ENCODE measurements around the gene GRIK1.

The GRIK1 gene

DNA sequence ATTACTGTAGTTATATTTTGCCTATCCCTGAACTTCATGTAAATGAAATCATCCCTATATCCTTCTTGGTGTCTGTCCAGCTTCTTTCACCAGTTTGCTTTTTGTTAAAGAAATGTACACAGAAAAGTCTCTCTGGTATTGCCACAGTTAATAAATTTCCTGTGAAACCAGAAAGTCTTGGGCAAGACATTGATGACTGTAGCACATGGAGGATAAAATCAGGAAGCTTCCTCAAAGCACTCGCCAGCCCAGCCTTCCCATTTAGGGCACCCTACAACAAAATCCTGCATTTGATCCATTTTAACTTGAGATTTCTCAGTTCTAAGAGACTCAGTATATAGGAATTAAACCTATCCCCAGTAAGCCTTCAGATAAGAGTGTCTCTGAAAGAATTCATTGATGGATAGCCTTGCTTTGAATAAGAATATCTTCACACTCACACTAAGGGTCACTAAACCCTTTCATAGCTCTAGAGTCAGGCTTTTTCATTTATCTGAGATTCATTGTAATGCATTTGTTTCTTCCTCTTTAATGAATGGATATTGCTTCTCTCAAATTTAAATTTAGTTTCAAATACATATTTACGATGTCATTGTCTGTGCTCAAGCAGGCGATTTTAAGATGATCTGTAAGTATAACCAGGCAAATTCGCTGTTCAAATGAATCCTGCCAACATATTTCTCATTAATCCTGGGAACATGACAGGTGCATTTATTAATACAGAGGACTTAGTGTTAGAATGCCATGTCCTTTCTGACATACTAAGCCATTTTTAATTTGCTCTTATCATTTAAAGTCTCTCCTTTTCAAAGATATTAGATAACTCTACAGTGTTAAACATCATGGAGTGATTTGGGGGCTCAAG lies 153.1 kb downstream of the GRIK1 start (continued):
- TF ChIP-seq, protein P1, sequence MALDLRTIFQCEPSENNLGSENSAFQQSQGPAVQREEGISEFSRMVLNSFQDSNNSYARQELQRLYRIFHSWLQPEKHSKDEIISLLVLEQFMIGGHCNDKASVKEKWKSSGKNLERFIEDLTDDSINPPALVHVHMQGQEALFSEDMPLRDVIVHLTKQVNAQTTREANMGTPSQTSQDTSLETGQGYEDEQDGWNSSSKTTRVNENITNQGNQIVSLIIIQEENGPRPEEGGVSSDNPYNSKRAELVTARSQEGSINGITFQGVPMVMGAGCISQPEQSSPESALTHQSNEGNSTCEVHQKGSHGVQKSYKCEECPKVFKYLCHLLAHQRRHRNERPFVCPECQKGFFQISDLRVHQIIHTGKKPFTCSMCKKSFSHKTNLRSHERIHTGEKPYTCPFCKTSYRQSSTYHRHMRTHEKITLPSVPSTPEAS (tag by site-specific recombination; IDR thresholded peaks at IDR 0.05): no peak
- TF ChIP-seq HOXC10 (CRISPR knock-in tag; IDR thresholded peaks at IDR 0.05): no peak
- TF ChIP-seq ZNF239 (tag by site-specific recombination; IDR thresholded peaks at IDR 0.05): no peak
- TF ChIP-seq ZNF585B (tag by site-specific recombination; IDR thresholded peaks at IDR 0.05): no peak
- no peak for TF ChIP-seq ZNF707 (tag by site-specific recombination; IDR thresholded peaks at IDR 0.05)

GRCh38 chr21:29777160-29777559 lies 162.6 kb downstream of the GRIK1 start:
- H3K4me3 ChIP-seq (ENCODE audit: low read depth, low read length): no peak overlapping the region
- ChIA-PET POLR2A (no interaction called here), CTCF (no interaction called here)
- H3K4me1 ChIP-seq (ENCODE audit: control insufficient read depth, insufficient read depth, low read length): no peaks in the 10 kb centered on the region
- no peak overlapping the region for H3K27ac ChIP-seq (ENCODE audit: extremely low read depth, low read depth, low read length)
- H3K36me3 ChIP-seq (ENCODE audit: control insufficient read depth in 2 of 2, insufficient read depth in 1 of 2, low read length in 2 of 2): no peaks in the 10 kb centered on the region
- no peaks in the 10 kb centered on the region for H3K9me3 ChIP-seq (ENCODE audit: control insufficient read depth, insufficient read depth, low read depth, low read length)
- TF ChIP-seq ZNF112 (tag by site-specific recombination; IDR thresholded peaks at IDR 0.05): no peak
- no peak for TF ChIP-seq ZBTB7A (tag by site-specific recombination; IDR thresholded peaks at IDR 0.05; ENCODE audit: low read depth)
- TF ChIP-seq ZBTB6 (tag by site-specific recombination; IDR thresholded peaks at IDR 0.05): no peak
- no peak for TF ChIP-seq ZNF449 (tag by site-specific recombination; IDR thresholded peaks at IDR 0.05)
- TF ChIP-seq GLIS2 (tag by site-specific recombination; IDR thresholded peaks at IDR 0.05): no peak
- no peak for TF ChIP-seq ZNF768 (tag by site-specific recombination; IDR thresholded peaks at IDR 0.05)
- TF ChIP-seq ZNF558 (tag by site-specific recombination; IDR thresholded peaks at IDR 0.05): no peak
- no peak for TF ChIP-seq YY2 (tag by site-specific recombination; IDR thresholded peaks at IDR 0.05)
- no peak for TF ChIP-seq ZFP41 (tag by site-specific recombination; IDR thresholded peaks at IDR 0.05; ENCODE audit: borderline replicate concordance)
- TF ChIP-seq ZNF426 (tag by site-specific recombination; IDR thresholded peaks at IDR 0.05): no peak
- TF ChIP-seq, protein P2, sequence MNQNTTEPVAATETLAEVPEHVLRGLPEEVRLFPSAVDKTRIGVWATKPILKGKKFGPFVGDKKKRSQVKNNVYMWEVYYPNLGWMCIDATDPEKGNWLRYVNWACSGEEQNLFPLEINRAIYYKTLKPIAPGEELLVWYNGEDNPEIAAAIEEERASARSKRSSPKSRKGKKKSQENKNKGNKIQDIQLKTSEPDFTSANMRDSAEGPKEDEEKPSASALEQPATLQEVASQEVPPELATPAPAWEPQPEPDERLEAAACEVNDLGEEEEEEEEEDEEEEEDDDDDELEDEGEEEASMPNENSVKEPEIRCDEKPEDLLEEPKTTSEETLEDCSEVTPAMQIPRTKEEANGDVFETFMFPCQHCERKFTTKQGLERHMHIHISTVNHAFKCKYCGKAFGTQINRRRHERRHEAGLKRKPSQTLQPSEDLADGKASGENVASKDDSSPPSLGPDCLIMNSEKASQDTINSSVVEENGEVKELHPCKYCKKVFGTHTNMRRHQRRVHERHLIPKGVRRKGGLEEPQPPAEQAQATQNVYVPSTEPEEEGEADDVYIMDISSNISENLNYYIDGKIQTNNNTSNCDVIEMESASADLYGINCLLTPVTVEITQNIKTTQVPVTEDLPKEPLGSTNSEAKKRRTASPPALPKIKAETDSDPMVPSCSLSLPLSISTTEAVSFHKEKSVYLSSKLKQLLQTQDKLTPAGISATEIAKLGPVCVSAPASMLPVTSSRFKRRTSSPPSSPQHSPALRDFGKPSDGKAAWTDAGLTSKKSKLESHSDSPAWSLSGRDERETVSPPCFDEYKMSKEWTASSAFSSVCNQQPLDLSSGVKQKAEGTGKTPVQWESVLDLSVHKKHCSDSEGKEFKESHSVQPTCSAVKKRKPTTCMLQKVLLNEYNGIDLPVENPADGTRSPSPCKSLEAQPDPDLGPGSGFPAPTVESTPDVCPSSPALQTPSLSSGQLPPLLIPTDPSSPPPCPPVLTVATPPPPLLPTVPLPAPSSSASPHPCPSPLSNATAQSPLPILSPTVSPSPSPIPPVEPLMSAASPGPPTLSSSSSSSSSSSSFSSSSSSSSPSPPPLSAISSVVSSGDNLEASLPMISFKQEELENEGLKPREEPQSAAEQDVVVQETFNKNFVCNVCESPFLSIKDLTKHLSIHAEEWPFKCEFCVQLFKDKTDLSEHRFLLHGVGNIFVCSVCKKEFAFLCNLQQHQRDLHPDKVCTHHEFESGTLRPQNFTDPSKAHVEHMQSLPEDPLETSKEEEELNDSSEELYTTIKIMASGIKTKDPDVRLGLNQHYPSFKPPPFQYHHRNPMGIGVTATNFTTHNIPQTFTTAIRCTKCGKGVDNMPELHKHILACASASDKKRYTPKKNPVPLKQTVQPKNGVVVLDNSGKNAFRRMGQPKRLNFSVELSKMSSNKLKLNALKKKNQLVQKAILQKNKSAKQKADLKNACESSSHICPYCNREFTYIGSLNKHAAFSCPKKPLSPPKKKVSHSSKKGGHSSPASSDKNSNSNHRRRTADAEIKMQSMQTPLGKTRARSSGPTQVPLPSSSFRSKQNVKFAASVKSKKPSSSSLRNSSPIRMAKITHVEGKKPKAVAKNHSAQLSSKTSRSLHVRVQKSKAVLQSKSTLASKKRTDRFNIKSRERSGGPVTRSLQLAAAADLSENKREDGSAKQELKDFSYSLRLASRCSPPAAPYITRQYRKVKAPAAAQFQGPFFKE (tag by site-specific recombination; IDR thresholded peaks at IDR 0.05; ENCODE audit: borderline replicate concordance): no peak
- no peak for TF ChIP-seq SETDB1 (IDR thresholded peaks at IDR 0.05; ENCODE audit: insufficient read length, low read length)
- no peak for TF ChIP-seq ZSCAN5A (tag by site-specific recombination; IDR thresholded peaks at IDR 0.05)
- TF ChIP-seq, protein P3, sequence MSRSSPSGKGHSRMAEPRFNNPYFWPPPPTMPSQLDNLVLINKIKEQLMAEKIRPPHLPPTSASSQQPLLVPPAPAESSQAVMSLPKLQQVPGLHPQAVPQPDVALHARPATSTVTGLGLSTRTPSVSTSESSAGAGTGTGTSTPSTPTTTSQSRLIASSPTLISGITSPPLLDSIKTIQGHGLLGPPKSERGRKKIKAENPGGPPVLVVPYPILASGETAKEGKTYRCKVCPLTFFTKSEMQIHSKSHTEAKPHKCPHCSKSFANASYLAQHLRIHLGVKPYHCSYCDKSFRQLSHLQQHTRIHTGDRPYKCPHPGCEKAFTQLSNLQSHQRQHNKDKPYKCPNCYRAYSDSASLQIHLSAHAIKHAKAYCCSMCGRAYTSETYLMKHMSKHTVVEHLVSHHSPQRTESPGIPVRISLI (tag by site-specific recombination; IDR thresholded peaks at IDR 0.05): no peak
- TF ChIP-seq, protein P4, sequence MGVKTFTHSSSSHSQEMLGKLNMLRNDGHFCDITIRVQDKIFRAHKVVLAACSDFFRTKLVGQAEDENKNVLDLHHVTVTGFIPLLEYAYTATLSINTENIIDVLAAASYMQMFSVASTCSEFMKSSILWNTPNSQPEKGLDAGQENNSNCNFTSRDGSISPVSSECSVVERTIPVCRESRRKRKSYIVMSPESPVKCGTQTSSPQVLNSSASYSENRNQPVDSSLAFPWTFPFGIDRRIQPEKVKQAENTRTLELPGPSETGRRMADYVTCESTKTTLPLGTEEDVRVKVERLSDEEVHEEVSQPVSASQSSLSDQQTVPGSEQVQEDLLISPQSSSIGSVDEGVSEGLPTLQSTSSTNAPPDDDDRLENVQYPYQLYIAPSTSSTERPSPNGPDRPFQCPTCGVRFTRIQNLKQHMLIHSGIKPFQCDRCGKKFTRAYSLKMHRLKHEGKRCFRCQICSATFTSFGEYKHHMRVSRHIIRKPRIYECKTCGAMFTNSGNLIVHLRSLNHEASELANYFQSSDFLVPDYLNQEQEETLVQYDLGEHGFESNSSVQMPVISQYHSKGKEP (tag by site-specific recombination; IDR thresholded peaks at IDR 0.05): no peak
